HG03175 (cell line): ENCODE data around the gene NUDT19.
"Not testable (repeated sequence)": the region's sequence is repeated elsewhere in the genome, so short reads cannot be mapped to it uniquely, and the experiment has no call there.

Experiments used
- ATAC-seq: cut with Tn5 transposase; IDR thresholded peaks from one replicate; pipeline ENCODE4 v1.9.1; 2021; ENCODE audit warnings: mild to moderate bottlenecking, moderate library complexity; ENCODE audit not compliant: unreplicated experiment

The NUDT19 gene

DNA sequence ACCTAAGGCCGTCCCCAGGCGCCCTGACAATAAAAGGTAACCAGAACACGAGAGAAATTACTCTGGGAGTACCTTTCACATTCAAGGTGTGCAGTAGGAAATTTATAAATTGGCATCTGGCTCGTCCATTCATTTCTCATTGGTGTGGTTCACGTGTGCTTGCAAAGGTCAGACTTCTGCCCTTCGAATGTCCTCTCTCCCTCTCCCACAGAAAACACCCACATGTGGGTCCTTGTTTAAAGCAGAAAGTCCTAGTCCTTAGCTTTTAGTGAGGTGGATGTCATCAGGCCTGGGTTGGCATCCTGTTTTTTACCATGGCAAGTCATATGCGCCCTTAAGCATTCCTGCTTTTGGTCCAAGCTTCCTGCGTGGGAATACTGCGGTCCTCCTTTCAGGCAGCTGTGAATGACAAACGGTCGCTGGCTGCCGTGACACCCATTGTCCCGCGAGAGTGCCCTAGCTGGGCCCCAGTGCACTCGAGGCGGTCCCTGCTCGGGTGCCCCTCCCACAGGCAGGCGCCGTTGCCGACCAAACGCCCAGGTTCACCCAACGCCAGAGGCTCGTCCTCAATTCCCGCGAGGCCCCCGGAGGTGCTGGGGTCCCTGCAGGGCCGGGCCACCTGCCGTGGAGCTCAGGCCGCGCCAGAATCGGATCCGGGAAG is at the start of gene NUDT19:
Gene NUDT19 (plus strand): TSS at position 531 of the 661 bp plus-strand sequence. CDS start 140 bp downstream, outside the sequence.
- peak; percentile 91 for ATAC-seq

DNA sequence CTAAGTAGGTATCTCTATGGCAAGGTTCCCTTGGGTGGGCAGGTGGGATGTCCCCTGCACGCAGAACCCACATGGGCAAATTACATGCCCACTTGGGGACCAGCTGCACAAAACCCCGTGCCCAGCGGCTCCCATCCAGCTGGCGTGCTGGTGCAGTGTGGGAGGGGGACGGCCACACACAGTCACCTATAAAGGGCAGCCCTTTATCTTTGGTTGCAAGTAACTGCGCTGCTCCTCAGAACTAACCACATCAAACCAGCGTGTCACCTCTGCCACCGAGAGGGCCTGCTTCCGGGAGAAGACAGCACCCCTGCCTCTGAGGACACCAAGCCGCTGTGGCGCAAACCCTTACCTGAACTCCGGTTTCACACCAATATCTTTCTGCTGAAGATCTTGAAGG is 48.9 kb upstream of the NUDT19 start:
- no peak for ATAC-seq

DNA sequence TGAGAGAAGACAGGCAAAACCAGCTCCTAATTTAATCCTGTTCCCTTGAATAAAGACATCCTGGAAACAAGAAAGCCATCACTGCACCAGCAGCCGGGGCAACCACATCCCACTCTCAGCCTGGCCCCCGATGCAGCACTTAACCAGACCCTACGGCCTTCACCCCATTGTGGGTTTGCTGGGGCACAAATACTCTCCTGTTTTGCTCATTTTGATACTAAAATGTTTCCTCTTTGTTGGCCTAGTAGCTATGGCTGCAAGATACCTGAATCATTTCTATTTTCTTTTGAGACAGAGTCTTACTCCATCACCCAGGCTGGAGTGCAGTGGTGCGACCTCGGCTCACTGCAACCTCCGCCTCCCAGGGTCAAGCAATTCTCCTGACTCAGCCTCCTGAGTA is 45.1 kb upstream of the NUDT19 start:
- ATAC-seq, result no peak

DNA sequence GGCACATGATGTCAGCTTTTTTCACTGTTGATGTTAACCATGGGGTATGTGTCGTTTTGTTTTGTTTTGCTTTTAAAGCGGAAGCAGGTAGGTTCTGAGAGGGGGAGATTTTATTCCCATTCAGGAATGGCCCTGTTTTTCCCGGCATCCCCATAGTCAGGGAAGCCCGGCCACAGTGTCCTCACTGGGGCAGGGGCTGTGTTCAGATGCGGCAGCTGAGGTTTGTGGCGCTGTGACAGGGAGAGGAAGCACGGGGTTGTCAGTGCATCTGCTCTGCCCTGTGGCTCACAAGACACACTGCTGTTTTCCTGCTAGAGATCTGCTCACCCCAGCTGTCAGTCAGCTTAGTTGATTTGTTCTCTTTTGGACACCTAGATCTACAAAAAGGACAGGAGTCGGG is 44.3 kb upstream of the NUDT19 start:
- no peak for ATAC-seq

- ATAC-seq, result no peak
Measured at GRCh38 chr19:32649751-32650150, 41.9 kb upstream of the NUDT19 start.

GRCh38 chr19:32650671-32651070 is 41.0 kb upstream of the NUDT19 start:
- no peak for ATAC-seq

DNA sequence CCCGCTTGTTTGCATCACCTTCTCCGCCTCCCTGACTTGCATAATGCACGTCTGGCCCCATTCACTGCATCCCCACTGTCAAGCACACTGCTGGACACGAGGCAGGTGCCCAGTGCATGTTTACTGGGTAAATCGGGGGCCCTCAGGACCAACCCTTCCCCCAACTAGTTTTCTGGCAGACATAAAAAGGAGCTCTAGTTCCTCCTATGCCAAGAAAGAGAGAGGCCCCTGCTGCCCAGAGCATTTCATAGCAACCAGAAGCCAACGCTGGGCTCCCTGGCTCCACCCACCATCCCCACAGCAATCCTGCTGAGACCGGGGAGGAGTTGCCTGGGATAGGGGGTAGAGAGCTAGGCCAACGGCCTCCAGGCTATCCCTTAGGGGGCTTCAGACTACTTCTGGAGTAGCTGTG is 39.9 kb upstream of the NUDT19 start:
- no peak for ATAC-seq

GRCh38 chr19:32652331-32652730 is 39.3 kb upstream of the NUDT19 start:
- not testable (repeated sequence) for ATAC-seq

DNA sequence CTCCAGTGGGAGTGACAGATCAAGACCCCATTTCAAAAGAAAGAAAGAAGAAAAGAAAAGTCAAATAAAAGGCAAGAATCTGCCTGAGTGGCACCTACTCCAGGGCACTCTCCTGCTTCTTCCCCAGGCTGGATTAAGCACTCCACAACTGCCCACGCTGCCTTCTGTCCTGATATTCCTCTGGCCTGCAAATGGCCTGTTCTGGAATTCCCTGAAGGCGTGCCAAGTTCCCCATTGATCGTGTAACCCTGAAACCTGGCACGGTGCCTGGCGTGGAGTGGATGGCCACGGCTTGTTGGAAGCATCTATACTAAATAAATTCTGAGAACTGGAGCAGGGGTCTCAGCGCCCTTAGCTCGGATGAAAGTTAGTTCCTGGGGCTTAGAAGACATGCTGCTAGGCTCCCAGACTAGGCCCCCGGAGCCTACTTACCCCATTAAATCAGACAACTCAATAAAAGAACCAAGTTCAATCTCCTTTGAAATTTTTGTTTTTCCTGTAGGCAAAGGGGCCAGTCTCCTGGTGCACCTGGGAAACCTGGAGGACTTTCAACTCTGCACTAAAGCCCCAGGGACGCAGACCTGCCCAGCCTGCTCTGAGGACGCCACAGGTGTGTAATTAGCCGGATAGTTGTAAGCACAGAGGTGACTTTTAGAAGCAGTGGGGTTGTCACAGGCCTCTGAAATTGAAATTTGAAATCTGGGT is 38.6 kb upstream of the NUDT19 start:
- ATAC-seq, result no peak

DNA sequence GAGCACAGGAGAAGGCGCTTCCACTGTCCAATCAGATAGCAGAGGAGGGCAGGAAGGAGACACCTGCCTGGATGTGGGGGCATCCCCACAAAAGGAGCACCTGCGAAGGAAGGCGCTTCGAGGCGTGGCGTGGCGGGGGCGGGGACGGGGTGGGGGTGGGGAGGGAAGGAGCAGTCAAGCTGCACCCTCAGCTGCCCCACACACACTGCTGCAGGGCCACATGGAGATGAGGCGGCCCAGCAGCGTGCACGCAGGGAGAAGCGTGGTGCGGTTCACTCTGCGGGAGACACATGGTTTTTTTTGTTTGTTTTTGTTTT is 38.1 kb upstream of the NUDT19 start:
- no peak for ATAC-seq

DNA sequence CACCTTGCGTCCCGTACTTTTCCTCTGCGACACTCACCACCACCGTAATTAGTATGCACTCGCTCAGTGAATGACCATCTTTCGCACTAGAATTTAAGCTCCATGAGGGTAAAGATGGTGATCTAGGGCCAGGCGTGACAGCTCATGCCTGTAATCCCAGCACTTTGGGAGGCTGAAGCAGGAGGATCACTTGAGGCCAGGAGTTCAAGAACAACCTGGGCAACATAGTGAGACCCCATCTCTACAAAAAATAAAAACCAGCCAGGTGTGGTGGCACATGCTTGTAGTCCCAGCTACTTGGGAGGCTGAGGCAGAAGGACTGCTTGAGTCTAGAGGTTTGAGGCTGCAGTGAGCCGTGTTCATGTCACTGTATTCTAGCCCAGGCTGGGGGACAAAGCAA is 35.2 kb upstream of the NUDT19 start:
- ATAC-seq, result not testable (repeated sequence)

DNA sequence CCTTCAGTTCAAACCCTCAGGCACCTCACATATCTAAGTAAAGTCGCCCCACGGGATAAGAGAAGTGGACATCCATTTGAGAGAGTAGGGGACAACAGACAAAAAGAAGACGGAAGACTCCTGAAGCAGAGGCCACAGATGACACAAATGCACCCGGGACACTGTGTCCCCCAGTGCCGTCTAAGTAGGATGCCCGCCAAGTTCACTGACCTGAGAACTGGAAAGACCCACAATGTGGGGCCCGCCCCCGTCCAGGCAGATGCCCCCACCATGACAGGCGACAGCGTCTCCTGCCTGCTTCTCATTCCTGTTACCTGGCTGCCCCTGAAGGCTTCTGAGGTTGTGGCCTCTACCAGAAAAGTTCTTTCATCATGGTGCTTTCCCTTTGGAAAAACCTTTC is 33.5 kb upstream of the NUDT19 start:
- ATAC-seq, result no peak

DNA sequence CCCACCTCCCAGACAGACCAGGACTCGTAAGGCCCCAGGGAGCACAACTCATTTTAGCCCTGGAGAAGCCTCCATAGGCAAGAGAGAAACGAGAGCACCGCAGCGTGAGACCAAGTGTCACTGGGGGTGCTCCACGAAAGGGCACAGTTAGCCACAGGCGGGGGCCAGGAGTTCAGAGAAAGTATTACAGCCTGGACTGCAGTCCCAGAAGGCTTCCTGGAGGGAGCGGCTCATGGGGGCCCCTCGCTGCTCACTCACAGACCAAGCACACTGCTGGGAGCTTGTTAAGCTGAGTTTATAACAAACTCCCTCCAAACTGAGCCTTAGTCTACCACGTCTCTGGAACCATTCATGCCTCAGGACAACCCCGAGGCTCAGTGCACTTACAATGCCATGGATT is 33.1 kb upstream of the NUDT19 start:
- ATAC-seq, result no peak

DNA sequence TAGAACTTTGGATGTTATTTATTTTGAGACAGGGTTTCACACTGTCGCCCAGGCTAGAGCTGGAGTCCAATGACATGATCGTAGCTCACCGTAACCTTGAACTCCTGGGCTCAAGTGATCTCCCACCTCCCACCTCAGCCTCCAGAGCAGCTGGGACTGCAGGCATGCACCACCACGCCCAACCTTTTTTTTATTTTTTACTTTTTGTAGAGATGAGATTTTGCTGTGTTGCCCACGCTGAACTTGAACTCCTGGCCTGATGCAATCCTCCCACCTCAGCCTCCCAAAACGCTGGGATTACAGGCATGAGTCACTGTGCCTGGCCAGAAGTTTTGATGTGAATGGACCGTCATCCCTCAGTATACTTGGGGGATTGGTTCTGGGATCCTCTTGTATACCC is 30.3 kb upstream of the NUDT19 start:
- ATAC-seq, result no peak

GRCh38 chr19:32662186-32662585 is 29.4 kb upstream of the NUDT19 start:
- ATAC-seq, result no peak

DNA sequence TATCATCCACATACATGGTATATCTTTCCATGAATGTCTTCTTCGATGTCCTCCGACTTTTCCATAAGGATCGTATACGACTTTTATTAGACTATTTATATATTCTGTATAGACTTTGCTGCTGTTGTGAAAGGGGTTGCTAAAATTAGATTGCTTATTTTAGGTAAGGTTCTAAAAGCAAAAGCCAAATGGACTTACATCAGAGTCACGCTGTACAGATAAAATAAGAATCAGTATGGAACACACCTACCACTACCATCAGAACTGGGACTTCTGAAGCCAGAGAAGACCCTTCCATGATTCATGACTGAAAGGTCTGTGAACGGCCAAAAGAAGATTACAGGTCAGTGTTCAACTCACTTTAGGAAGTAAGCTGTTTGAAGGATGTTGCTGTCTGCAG is 25.5 kb upstream of the NUDT19 start:
- no peak for ATAC-seq

DNA sequence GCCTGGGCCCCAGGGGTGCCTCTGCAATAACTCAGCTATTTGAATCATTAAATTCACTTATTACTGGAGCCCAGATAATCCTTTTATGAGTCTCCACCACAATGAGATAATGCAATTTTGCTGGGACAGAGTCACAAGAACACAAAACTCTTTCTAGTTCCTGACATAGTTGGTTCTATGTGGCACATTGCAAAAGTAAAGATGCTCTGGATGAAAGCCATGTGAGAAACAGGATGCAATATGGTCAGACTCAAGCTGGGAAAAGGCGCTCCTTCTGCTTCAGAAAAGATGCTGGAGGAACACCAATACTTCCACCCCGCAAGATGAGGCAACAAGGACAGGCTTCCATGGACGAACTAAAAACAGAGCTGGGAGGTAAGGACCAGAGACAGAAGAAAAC is 22.3 kb upstream of the NUDT19 start:
- no peak for ATAC-seq

GRCh38 chr19:32671883-32672593 is 19.6 kb upstream of the NUDT19 start:
- ATAC-seq, result no peak

GRCh38 chr19:32672841-32673240 is 18.8 kb upstream of the NUDT19 start:
- no peak for ATAC-seq

- no peak for ATAC-seq
Measured at GRCh38 chr19:32673573-32673972, 18.0 kb upstream of the NUDT19 start.

DNA sequence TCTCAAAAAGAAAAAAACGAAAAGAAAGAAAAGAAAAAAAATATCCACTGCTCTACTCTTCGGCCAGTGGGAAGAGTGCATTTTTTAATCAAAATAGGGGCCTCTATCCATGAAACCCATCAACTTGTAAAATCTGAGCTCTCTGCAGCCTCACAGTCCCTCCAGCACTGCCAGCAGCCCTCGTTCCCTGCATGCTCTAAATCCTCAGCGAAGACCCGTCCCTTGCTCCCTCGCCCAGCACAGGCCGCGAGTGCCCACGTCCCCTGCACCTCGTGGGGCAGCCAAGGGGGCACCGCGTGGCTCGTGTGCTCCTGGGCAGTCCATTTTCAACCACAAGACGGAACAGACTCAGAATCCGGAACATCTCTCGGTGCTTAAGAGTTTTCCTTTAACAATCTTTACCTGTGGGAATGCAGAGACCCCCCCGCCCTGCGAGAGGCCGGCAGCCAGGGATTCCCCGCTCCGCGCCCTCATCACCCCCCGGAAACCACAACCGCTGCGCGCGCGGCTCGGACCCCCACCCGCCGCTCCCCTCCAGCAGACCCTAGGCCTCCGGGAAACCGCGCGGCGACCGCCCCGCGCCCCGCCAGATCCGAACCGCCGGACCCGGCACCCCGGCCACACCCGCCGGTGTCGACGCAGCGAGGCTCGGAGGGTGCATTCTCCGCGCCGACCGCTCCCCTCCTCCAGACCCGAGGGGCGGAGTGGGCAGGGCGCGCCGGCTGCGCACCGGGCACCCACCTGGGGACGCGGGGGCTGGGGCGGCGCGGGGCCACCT is 17.3 kb upstream of the NUDT19 start:
- peak; percentile 13 for ATAC-seq
